GM21723 (cell line): ENCODE measurements around the gene SPTLC3.

Source experiments
- ATAC-seq: cut with Tn5 transposase; IDR thresholded peaks from one replicate; pipeline ENCODE4 v1.9.1; 2021; ENCODE audit warnings: mild to moderate bottlenecking, moderate library complexity; ENCODE audit not compliant: unreplicated experiment

SPTLC3 gene

GRCh38 chr20:13028673-13029072, 19.9 kb downstream of the SPTLC3 start:
- ATAC-seq: no peak

DNA sequence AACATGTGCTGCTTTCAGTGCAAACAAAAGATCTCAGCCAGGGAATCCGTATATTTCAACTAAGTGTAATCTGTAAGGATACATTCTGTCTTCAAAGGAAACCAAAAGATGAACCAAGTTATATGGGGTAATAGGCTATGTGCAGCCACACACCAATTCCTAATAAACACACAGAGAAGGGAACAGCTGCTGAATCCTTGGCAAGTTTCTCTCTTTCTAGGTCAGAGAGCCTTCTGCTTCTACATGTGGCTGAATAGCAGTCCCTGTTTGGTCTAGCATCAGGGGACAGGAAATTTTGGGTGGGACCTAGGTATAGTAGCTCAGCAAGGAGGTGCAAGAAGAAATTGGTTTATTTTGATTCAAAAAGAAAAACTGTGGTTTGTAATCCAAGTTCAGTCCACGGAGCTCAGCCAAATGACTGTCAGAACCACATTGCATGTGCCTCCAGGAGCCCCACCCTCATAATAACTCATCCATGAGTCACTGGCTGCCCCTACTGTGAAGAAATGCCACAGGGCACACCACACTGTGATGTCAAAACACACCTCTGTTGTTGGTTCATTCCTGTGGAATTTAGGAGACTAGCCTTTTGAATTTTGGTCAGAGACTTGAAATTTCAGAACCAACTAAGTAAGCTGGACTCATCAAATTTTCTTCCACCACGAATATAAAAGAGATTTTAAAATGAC, 21.1 kb downstream of the SPTLC3 start:
- no peak for ATAC-seq

DNA sequence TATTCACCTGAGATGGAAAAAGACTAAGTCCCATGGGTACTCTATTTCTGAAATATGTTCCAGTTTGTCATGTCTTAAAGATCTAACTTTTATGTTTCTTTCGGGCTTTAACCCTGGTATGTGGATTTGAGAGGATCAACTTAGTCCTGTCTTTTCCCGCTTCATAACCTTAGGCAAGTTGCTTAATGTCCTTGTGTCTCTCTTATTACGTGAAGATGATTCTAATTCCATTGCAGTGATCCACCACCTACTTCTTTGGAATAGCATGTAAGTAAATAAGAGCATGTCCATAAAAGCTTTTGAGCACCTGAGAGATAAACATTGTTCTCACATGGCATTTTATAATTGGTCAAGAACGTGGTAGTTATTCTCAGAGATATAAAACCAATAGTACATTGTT, 23.0 kb downstream of the SPTLC3 start:
- ATAC-seq: no peak

DNA sequence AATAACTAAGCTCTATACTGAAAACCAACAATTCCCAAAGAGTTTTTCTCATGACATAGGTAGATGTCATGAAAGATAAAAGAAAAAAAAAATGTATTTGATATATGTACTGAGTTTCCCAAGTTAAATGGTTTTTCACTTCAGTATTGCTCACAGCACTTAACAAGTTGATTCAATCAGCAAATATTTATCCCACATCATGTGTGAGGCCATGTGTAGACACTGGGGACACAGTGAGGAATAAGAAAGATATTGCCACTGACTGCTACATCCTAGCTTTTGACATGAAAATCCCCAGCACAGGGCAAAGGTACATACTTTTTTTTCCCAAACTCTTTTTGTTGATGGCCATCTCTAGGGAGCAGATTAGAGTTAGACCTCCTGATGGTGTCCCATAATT, 25.3 kb downstream of the SPTLC3 start:
- no peak for ATAC-seq

- no peak for ATAC-seq
Observed at GRCh38 chr20:13034936-13035335, 26.2 kb downstream of the SPTLC3 start.

DNA sequence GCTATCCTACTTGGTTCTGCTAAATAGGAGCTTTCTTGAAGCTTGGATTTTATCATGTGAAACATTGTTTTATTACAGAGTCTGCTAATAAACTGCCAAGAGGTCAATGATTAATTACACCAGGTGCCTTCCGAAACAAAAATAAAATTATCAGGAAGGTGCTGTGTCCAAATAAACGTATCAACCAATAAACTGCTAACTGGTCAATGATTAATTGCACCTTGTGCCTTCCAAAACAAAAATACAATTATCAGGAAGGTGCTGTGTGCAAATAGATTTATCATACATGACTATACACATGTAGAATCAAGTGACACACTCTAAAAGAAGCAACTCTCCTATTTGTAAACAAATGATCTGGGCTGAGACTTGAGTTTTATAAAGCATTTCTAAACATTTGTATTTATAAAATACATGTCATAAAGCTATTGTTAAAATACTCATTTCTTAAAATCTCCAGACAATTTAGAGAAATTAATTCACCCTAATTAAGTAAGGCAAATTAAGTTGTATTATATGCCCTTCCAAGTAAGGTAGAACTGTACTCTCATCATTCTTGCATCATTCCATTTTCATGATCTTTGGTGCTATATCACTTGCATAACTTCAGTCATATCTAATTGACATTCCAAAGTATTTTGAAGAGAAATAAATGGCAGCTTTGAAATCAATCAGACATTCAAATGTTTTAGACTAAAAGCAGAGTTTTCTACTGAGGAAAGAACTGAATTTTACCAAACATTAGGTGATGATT, 26.8 kb downstream of the SPTLC3 start:
- ATAC-seq: no peak

GRCh38 chr20:13037727-13038126, 29.0 kb downstream of the SPTLC3 start:
- no peak for ATAC-seq

GRCh38 chr20:13041574-13042457, 33.0 kb downstream of the SPTLC3 start:
- no peak for ATAC-seq

DNA sequence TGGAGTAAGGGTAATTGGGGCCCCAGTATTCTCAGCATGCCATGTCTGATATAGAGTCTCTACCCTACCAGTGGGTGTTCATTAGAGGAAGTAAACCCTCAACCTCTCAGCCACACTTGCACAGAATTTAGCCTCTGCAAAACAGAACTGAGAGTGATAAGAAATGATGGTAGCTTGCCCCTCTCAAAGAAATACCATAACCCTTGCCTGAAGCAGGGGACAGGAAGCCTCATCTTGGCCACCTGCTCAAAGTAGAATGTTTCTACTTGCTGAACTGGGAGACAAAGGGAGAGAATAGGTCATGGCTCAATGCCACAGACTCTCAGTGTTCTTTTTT, 33.7 kb downstream of the SPTLC3 start:
- no peak for ATAC-seq

DNA sequence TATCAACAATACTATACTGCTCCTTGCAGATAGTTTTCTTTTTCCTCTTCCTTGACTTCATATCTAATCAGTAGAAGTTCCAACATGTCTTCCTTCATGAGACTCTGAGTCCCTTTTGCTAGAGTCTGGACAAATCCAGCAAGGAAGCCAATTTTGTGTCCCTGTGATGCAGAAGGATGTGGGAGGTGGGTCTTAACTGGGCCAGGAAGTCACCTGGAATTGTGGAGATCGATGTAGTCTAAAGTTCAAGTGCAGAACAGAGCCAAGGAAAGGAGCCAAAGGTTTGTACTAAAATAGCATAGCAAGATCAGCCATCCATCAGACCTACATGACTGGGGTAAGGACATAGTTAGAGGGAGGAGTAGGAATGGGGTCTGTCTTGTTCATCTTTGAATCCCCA, 37.6 kb downstream of the SPTLC3 start:
- ATAC-seq: no peak

DNA sequence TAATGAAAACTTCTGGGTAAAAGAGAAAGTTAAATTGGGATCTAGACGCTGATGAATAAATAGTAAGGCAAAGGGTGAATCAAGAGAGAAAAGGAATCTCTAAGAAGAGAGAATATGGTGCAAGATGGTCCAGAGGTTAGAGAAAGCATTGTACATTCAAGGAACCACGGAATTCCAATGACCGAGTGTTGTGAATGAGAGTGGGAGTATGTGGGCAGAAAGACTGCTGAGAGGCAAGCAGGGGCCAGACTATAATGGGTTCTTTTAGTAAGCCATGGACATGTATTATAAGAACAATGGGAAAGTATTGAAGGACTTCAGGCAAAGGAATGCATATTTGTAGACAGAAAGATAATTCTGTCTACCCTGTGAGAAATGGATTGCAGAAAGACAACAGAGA, 45.2 kb downstream of the SPTLC3 start:
- no peak for ATAC-seq

GRCh38 chr20:13058666-13059389, 50.1 kb downstream of the SPTLC3 start:
- no peak for ATAC-seq

DNA sequence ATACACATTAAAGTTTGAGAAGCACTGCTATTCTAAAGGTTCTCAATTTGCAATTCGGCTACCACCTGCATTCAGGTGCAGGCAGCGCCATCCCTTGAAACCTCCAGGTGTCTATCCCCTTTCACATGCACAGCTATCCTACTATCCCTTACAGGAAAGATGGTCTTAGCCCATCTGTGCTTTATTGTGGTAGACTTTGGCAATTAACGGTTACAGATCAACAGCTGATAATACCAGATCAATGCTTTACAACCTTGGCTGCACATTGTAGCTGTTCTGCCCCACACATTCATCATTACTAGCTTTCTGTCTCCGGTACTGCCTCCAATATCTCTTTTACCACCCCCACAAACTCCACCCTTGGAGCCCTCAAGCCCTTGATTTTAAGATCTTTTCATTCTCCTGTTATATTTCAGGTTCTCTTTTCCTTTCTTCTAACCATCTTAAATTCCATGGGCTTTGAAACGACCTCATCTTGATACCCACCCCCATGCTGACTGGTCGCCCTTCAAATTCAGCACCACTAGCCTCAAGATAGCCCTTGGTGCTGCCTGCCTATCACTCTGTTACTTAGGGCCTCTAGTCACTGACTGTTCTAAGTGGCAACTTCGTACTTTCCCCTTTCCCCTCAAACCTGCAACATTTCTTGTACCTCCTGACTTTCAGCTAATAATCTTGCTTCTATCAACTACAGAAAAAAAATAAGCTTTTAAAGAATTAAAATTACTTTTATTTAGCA, 50.8 kb downstream of the SPTLC3 start:
- ATAC-seq: no peak

- ATAC-seq: no peak
Observed at GRCh38 chr20:13060327-13060726, 51.6 kb downstream of the SPTLC3 start.

DNA sequence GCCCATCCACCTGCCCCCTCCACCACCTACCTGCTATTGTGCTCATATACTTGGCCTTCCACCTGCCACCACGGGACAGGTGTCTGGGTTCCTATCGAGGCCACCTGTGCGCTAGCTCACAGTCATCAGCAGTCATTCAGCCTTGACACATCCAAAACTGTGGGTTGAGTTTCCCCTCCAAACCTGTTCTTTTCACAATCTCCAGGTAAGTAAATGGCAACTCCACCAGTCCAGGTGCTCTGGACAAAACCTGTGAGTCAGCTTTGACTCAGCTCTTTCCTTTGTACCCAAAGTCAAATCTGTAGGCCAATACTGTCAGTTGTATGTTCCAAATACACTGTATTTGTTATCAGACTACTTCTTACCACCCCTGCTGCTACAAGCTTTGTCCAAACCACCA, 52.6 kb downstream of the SPTLC3 start:
- ATAC-seq: no peak

DNA sequence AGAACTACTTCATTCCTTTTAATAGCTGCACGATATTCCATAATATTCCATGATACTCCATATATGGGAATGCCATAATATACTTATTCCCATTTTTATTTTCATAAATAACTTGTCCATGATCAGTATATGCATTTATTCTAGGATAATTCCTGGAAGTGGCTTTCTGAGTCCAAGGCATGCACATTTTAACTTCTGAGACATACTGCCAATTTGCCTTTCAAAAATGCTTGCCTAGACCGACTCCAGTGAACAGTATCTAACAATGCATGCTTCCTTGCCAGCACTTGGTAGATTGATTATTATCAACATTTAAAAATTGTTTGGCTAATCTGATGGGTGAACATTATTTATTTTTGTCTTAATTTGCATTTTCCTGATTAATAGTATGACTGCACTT, 54.0 kb downstream of the SPTLC3 start:
- no peak for ATAC-seq

- no peak for ATAC-seq
Observed at GRCh38 chr20:13068336-13068735, 59.6 kb downstream of the SPTLC3 start.

- no peak for ATAC-seq
Observed at GRCh38 chr20:13081877-13082276, 73.1 kb downstream of the SPTLC3 start.

GRCh38 chr20:13082378-13082777, 73.6 kb downstream of the SPTLC3 start:
- no peak for ATAC-seq

DNA sequence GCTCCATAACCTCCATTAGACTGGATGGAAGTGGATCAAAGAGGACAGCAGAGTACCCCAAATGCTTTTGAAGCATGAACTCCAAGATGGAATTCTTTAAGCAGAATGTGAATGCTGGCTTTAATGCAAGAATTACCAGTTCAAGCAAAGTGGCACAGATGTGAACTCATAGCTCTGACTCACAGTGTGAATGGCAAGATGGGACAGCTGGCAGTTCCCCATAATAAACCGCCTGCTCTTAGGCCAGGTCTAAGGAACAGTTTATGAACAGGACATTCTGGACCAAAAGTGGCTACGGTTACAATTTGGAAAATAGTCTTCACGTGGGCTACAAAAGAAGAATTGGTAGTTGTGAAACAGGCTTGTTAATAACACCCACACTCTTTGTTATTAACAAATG, 76.5 kb downstream of the SPTLC3 start:
- no peak for ATAC-seq
